ENCODE results near the gene APOBEC2. TPM values are rescaled to one million over a fixed set of nuclear protein-coding genes. Genes with fewer than 3 reads are reported as not detected.

APOBEC2 gene
- total RNA-seq, 1 donor from 2014 or later: not detected

GRCh38 chr6:41040101-41040939 is 12.7 kb upstream of the APOBEC2 start:
- Mint-ChIP-seq H3K36me3 (no peaks in the 10 kb centered on the region), H3K27me3 (ENCODE audit: insufficient read depth, low read depth) (peaks cover 6% of the 10 kb centered on the region), H3K4me1 (peaks cover 8% of the 10 kb centered on the region), H3K4me3 (no peak overlapping the region), H3K27ac (no peak overlapping the region), H3K9me3 (no peaks in the 10 kb centered on the region)
- H2AFZ ChIP-seq (replicated peaks): no peak overlapping the region
- peaks cover 4% of the 10 kb centered on the region for H3K4me1 ChIP-seq
- no peaks in the 10 kb centered on the region for H3K27me3 ChIP-seq
- H3K9me3 ChIP-seq (ENCODE audit: low read depth): no peaks in the 10 kb centered on the region
- no peaks in the 10 kb centered on the region for H3K79me2 ChIP-seq (ENCODE audit: low read depth)
- no peak overlapping the region for H3K9ac ChIP-seq
- H3F3A ChIP-seq (ENCODE audit: low read depth): no peaks in the 10 kb centered on the region
- DNase-seq (ENCODE audit: low spot score): no peak
- no peak overlapping the region for H3K4me3 ChIP-seq
- TF ChIP-seq EZH2 (IDR thresholded peaks at IDR 0.05) (no peak), CTCF (IDR thresholded peaks at IDR 0.05) (no peak), EZH2phosphoT487 (IDR thresholded peaks at IDR 0.05) (no peak)
- no peak overlapping the region for H3K4me2 ChIP-seq
- H3K36me3 ChIP-seq: no peaks in the 10 kb centered on the region
- H3K27ac ChIP-seq: no peak overlapping the region
- H4K20me1 ChIP-seq (ENCODE audit: low read depth): no peaks in the 10 kb centered on the region

GRCh38 chr6:41040940-41041536 is 12.0 kb upstream of the APOBEC2 start:
- Histone ChIP-seq H3K27me3 (no peaks in the 10 kb centered on the region), H3K27ac (no peak overlapping the region), H3K4me2 (no peak overlapping the region), H3K4me1 (peaks cover 4% of the 10 kb centered on the region), H4K20me1 (ENCODE audit: low read depth) (no peaks in the 10 kb centered on the region), H3K4me3 (no peak overlapping the region), H3K9ac (no peak overlapping the region), H3K36me3 (no peaks in the 10 kb centered on the region), H2AFZ (replicated peaks) (no peak overlapping the region), H3K79me2 (ENCODE audit: low read depth) (no peaks in the 10 kb centered on the region), H3K9me3 (ENCODE audit: low read depth) (no peaks in the 10 kb centered on the region), H3F3A (ENCODE audit: low read depth) (no peaks in the 10 kb centered on the region)
- H3K36me3 Mint-ChIP-seq: no peaks in the 10 kb centered on the region
- no peak overlapping the region for H3K27ac Mint-ChIP-seq
- DNase-seq (ENCODE audit: low spot score): no peak
- H3K4me1 Mint-ChIP-seq: peaks cover 8% of the 10 kb centered on the region
- H3K9me3 Mint-ChIP-seq: no peaks in the 10 kb centered on the region
- H3K27me3 Mint-ChIP-seq (ENCODE audit: insufficient read depth, low read depth): peaks cover 6% of the 10 kb centered on the region
- H3K4me3 Mint-ChIP-seq: no peak overlapping the region
- no peak for TF ChIP-seq EZH2phosphoT487 (IDR thresholded peaks at IDR 0.05)
- TF ChIP-seq CTCF (IDR thresholded peaks at IDR 0.05): no peak
- TF ChIP-seq EZH2 (IDR thresholded peaks at IDR 0.05): no peak

- H3K4me1 ChIP-seq: no peaks in the 10 kb centered on the region
- TF ChIP-seq EZH2 (IDR thresholded peaks at IDR 0.05) (no peak), CTCF (IDR thresholded peaks at IDR 0.05) (no peak), EZH2phosphoT487 (IDR thresholded peaks at IDR 0.05) (no peak)
- H3K4me3 Mint-ChIP-seq: no peak within 1 kb of the TSS
- no peaks in the 10 kb centered on the region for H3K9me3 ChIP-seq (ENCODE audit: low read depth)
- DNase-seq (ENCODE audit: low spot score): no peak
- no peaks in the 10 kb centered on the region for H3K9me3 Mint-ChIP-seq
- no peak within 1 kb of the TSS for H3K27ac ChIP-seq
- no peak within 1 kb of the TSS for H3K4me3 ChIP-seq
- no peak within 1 kb of the TSS for H3K4me2 ChIP-seq
- H3K4me1 Mint-ChIP-seq: peaks cover under 1% of the 10 kb centered on the region
- no peaks in the 10 kb centered on the region for H4K20me1 ChIP-seq (ENCODE audit: low read depth)
- H3K27me3 ChIP-seq: no peaks in the 10 kb centered on the region
- no peaks in the 10 kb centered on the region for H3F3A ChIP-seq (ENCODE audit: low read depth)
- H3K27ac Mint-ChIP-seq: no peak within 1 kb of the TSS
- H3K27me3 Mint-ChIP-seq (ENCODE audit: insufficient read depth, low read depth): peaks cover 7% of the 10 kb centered on the region
- no peak within 1 kb of the TSS for H2AFZ ChIP-seq (replicated peaks)
- no peak within 1 kb of the TSS for H3K9ac ChIP-seq
- H3K79me2 ChIP-seq (ENCODE audit: low read depth): no peaks in the 10 kb centered on the region
- no peaks in the 10 kb centered on the region for H3K36me3 ChIP-seq
- no peaks in the 10 kb centered on the region for H3K36me3 Mint-ChIP-seq
Measured at GRCh38 chr6:41042226-41043055, 10.6 kb upstream of the APOBEC2 start, which contains the start of gene TSPO2. Gene TSPO2 (plus strand): TSS chr6:41042467. CDS start chr6:41042986, 519 bp downstream.
